Kasumi-1 (cell line): ENCODE data around the gene CC2D2A.

ENCODE experiments used
- DNase-seq, 2 experiments: peaks; one replicate each; lab custom pipeline; 2025; lab: John Stamatoyannopoulos, UW

The CC2D2A gene

DNA sequence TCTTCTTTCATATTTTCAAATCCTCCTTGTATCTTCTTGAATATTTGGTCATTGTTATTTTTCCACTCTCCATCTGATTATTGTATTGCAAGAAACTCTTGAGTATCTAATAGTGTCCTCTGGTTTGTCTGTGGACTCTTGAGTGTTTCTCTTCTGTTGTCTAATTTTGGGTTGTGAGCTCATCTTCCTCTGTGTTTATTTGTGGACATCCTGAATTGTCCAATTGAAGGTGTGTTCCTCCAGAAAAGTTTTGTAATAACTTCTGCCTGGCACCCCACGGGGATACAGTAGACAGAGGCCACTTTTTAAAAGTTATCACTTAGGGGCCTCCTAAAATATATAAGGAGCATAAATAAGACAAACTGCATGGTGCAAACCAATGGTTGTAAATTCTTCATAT, 3.1 kb upstream of the CC2D2A start:
- DNase-seq, result no peak

DNA sequence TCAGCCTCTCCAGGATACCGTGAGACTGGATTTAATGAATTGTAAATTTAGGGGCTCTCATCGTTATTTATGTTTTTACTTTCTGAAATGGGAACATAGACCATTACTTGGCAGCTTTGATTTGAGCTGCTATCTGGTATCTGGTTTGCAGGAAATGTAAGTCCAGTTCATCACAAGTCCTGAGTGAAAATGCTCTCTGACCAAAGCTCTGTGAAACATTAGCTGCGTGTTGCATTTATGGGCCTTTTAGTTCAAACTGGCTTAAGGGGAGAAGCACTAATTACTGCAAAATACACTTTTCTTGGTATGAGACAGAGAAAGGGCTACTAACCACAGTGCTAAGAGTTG, 420 bp downstream of the CC2D2A start:
- no peak for DNase-seq

DNA sequence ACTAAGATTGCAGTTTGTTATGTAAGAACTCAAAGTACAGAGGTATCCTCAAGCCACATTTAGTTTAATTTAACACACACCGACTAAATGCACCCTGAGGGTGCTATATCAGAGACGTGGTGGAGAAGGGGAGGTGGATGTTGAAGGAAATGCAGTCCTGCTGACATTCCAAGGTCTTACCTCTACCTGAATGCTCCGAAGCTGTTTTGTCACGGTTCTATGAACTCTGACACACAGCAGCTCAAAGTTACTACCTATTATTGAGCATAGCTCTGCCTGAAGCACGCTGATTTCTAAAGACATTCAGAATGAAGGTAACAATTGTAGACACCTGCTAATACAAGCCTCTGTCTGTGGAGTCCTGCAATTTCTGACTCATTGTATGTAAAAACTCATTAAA, 6.7 kb downstream of the CC2D2A start:
- no peak for DNase-seq

DNA sequence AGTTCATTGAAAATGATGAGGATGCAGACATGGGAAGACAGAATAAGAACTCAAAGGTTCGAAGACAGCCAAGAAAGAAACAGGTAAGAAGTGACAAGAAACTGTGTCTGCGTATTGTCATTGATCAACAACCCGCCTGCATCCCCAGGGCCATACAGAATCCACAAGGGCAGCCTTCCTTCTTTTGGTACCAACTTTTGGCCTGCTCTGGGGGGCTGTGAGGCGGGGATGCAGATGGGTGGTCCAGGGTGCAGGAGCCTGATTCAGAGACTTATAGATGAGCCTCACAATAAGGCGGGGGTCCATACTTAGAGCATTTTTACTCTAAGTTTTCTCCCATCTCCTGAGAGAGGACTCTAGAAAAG, 9.0 kb downstream of the CC2D2A start:
- DNase-seq, result no peak

DNA sequence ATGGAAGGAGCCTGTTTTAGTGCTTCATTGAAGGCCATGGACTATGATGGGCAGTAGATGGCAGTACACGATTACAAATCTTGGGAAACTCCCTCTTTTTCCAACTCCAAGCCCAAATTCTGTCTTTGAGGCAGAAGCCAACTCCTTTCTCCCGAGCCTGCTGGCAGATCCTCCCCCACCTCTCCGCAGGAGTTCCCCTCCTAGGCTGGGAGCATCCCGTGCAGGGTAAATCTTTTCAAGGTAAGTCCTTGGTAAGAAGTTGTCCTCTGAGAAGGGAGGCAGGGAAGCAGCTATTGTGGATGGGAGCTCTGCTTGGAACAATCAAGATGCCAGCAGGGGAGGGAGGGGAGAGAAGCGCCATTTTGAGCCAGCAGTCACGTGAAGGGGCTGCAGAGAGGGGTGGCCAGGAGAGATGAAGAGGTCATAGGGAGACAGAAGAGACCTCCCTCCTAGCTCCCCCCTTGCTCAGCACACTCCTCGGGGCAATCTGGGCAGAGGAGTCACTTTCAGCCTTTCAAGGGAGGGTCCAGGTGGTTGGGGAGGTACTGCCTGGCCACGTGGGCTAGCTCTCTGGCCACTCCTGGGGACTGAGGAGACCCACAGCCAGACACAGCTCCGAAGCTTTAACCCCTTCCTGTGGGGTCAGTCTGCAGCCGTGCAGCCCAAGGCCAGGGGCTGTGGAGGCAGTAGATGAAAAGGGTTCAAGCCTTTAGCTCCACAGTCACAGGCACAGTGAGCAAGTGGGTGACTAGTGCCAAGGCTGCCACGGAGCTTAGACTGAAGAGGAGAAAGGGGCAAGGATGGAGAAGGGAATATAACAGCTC, 9.6 kb downstream of the CC2D2A start:
- peak; percentile 88 to 91 for DNase-seq

DNA sequence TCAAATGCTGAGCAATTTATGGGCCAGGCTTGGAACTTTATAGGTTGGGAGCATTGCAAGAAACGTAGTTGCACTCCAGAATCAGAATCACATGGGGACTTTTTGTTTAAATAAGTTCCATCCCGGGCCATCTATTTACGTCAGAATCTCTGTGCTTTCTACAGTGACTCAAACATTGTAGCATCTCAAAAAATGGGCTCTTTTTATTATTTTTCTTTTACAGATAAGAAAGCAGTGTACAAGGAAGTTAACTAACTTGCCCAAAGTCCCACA, 10.2 kb downstream of the CC2D2A start:
- DNase-seq, result no peak

DNA sequence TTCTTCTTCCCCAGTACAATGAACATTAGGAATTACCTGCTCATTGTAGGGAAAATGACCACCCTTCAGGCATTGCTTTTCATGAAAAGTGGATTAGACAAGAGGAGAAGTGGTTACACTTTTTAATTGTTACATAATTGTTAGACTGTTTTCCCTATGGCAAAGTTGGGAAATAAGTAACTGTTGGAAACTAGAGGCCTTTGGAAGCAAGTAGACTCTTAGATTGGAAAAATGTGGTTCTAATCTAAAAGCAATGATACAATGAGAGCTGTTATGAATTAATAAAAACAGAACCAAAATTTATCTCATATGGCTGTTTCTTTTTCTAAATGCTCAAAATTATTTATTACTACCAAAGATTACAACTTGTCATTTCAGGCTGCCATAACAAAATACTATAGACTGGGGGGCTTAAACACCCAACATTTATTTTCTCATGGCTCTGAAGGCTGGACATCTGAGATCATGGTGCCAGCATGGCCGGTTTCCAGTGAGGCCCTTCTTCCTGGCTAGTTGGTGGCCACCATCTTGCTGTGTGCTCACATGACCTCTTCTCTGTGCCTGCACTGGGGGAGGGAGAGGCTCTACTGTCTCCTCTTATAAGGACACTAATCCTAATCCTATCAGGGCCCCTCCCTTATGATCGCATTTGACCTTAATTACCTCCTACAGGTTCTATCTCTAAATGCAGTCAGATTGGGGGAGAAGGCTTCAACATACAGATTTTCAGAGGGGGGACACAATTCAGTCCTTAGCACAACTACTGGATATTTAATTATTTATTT, 12.5 kb downstream of the CC2D2A start:
- DNase-seq, result no peak

DNA sequence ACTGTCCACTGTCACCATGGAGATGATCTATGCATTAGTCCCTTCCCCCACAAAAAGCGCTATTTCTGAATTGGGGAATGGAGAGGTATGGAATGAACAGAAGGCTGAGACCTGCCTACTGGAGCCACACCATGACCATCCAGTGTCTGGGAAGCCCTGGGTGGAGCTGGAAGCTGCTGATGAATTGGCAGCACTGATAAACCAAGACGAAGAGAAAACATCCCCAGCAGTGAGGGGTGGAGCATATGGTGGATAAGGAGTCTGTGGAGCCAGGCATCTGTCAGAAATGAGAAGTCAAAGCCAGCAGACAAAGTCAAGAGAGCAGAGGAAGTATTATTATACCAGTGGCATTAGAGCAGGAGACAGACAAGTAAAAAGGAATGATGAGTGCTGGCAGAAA, 13.2 kb downstream of the CC2D2A start:
- DNase-seq, result no peak

DNA sequence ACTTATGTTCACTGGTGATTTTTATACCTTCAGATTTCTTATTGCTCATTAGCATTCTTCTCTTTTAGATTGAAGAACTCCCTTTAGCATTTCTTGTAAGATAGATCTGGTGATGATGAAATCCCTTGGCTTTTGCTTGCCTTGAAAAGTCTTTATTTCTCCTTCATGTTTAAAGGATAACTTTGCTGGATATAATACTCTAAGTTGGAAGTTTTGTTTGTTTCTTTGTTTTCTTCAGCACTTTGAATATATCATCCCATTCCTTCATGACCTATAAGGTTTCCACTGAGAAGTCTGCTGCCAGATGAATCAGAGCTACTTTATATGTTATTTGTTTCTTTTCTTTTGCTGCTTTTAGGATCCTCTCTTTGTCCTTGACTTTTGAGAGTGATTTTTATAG, 18.5 kb downstream of the CC2D2A start:
- no peak for DNase-seq

DNA sequence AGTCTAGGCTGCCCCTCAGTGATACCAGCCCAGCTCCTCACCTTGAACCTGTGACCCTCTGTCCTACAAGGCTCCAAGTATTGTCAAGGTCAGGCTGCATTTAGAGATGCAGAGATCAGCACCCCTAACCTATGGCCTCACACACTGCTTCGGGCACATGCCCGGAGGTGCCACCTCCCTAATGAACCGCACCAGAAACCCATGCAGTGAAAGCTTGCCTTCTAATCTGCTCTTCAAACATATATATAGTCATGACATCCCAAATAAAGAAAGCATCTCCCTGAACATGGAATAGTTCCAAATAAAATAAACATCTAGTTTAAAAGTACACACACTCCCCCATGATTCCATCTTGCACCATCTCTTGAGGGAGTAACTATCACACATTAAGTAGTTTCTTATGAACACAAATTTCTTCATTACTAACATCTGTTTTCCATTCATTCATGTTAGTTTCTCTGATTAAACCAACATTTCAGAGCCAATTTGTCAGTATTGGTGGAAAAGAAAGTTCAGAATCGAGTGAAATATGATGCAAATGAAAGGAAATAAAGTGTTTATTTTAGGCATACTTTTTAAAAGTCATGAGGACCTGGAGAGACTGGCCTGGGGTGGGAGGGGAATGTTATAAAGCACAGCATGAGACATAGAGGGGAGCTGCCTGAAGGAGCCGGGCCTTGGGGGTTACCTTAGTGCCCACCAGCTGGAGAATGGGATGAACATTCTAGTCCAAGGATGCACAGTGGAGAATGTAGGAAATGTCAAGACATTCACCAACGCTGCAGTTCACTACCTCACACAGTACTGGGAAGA, 19.2 kb downstream of the CC2D2A start:
- DNase-seq, result no peak

DNA sequence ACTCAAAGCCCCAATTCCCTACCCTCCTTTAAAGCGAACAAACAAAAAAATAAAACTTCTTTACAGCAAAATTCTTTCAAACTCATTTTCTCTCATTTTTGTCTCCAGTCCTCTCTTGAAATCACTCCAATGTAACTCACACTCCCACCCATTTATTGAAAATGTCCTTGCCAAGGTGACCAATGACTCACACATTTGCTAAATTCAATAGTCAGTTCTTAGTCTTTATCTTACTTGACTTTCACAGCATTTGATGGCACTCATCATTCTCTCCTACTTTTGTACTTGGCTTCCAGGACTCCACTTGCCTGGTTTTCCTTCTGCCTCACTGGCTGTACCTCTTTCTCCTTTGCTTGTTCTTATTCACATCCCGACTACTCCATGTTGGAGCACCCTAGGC, 19.9 kb downstream of the CC2D2A start:
- DNase-seq, result no peak

DNA sequence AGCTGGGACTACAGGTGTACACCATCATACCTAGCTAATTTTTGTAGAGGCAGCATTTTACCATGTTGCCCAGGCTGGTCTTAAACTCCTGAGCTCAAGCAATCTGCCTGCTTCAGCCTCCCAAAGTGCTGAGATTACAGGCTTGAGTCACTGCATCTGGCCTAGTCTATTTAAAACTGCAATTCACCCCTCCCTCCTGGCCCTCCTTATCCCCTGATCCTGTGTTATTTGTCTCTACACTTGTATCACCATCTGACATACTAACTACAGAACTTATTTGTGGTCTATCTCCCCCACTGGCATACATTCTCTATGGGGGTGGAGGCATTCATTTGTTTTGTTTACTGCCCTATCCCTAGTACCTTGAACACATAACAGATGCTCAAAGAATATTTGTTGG, 23.7 kb downstream of the CC2D2A start:
- DNase-seq, result no peak

DNA sequence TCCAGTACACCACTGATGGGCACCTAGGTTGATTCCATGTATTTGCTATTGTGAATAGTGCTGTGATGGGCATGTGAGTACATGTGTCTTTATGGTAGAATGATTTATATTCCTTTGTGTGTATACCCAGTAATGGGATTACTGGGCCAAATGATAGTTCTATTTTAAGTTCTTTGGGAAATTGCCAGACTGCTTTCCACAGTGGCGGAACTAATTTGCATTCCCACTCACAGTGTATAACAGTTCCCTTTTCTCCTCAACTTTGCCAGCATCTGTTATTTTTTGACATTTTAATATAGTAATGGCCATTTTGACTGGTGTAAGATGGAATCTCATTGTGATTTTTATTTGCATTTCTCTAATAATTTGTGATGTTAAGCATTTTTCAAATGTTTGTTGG, 25.9 kb downstream of the CC2D2A start:
- DNase-seq, result no peak

DNA sequence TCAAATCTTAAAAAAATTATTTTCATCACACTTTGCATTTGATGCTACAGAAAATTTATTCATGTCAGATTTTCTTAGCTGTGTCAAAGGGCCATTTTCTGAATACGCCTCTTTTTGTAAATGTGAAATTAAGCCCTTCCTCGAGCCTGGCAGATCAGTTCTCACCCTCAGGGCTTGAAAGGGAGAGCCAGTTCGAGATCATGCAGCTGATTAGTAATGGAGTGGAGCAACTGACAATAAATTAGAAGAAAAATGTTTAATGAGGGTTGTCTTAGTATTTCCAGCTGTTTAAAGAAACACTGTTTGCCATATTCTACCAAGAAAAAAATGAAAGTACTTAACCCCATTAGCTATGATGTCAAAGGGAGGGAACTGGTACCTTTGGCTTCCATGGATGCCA, 28.7 kb downstream of the CC2D2A start:
- DNase-seq, result no peak

DNA sequence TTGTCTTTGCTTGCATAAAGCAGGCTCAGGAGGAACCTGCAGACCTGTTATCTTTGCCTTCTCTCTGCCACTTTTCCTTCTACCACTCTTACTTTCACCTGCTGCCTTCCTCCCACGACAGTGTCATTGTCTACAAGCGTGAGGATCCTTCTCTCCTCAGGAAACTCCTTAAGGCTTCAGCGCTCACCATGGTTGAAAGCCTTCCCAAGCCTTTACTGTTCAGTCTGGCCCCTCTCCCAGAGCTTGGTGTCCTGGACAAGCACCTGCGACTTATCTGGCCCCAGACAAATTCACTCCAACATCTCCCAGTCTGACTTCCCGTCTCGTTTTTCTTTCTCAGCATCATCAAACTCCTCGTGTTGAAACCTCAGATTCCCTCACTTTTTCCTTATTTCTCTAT, 31.0 kb downstream of the CC2D2A start:
- DNase-seq, result no peak

DNA sequence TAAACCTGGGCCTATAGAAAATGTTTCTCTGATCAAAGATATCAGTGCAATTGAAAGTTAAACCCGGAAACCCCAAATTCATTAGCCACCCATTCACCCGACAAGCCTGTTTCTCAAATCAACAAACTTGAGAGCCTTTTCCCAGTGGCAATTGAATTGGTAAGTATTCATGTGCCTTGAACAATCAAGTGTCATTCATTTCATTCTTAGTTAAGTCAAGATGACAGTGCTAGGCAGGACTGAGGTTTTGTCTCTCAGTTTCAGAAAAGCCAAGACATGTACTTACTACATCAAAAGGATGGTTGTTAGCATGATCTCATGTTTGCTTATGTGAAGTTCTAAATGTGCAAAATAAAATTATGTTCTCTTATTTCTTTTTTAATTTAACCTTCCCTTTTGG, 32.3 kb downstream of the CC2D2A start:
- DNase-seq, result no peak

DNA sequence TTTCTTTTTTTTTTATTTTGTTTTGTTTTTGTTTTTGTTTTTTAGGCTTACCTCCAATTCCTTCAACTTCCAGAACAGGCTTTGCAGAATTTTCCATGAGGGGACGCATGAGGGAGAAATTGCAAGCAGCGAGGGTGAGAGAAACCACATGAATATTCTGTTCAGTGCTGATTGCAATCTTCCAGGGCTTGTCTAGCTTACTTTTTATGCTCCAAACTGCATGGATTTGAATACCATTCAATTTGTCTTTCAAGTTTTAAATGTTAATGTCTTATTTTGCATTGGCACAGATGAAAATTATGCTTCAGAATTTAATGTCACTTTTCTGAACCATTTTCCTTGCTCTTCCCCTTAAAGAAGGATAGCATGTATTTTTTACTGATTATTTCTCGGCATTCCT, 32.7 kb downstream of the CC2D2A start:
- no peak for DNase-seq

DNA sequence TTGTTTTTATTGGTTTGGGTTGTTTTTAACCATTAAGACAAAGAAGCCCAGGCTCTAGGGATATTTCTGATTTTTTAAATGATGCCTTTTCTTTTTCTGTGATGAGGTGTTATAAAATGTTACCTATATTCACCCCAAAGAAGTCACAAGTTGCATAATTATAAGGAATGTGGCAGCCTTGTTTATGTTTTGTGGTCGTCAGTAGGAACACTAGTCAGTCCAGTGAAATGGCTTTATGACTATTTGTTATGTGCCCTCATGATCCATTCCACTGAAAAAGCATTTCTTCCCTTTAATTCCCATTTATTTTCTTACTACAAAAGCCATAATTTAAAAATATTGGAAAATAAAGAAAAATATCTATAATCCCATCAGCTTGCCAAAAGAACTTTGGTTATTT, 34.4 kb downstream of the CC2D2A start:
- no peak for DNase-seq

DNA sequence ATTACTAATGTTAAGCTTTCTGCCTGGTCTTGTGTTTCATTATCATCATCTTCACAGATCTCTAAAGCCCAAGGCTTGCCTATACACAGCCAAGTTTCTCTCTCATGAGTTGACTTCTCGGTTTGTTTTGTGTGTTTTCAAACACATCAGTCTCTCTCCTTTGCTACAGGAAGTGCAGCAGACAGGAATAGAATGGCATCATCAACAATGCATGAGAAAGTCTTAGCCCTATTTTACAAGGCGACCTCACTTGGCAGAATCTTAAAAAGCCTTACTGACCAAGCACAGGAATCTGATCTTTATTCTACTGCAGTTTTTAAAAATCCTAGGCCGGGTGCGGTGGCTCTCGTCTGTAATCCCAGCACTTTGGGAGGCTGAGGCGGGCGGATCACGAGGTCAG, 36.8 kb downstream of the CC2D2A start:
- DNase-seq, result no peak

DNA sequence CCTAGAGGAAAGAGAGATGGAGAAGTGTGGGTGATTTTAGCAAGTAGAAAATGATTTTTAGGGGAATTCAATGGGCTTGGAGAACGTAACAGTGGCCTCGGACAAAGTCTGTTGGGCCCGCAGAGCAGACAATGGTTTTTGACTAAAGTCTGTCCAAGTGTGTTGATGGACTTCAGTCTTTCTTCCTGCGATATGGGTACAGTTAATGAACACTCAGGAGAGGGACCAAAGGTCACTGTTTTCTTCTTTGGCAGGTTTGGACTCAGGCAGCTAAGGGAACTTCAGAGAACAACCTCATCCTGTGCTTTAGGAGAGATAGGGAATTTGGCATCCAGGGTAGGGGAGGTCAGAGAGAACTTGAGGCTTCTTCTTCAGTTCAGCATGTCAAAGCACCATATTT, 38.0 kb downstream of the CC2D2A start:
- DNase-seq, result no peak

DNA sequence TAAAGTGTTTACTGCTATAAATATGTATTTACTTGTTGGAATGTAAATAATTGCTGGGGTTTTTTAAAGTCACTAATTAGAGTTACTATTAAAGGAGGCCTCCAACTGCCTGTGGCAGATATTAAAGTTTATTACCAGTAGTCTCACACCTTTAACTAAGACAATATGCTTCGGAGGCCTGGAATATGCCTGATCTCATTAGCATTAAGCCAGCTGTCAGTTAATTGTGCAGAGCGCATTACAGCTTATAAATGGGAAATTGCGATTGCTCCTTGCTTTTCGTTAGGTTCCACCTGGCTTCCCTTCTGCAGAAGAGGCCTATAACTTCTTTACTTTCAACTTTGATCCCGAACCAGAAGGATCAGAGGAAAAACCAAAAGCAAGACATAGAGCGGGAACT, 41.3 kb downstream of the CC2D2A start:
- DNase-seq, result no peak

DNA sequence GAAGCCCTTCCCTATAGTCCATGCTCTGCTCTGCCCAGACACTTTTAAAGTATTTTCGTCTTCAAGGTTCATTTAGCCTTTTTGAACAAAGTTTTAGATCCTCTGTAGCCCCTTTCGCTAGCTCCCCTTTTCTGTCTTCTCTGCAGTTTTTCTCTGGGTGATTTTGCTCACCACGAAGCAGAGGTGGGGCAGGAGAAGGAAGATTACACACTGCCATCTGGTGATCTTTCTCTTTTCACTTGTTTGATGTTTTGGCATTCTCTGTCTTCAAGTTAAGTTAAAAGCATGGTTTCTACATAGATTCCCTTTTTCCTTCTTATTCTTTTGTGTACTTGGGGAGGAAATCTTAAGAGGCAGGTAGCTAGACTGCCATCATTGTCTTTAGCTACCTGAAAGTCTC, 43.9 kb downstream of the CC2D2A start:
- no peak for DNase-seq

DNA sequence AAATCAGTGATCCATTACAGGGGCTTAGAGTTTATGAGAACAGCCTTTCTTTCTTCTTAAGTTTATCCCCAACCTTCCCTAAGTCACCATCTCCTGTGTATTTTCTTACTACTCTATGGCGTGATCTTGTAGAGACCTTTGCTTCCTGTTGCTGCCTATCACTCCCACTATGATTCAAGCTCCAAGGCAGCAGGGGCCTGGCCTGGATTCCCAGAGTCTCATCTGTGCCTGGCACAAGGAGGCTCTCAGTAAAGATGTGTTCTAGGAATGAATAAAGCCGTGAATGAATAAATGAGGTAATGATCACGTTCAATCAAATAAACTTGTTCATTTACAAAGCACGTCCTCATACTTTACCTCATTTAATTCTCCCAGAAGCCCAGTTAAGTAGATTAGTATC, 45.4 kb downstream of the CC2D2A start:
- DNase-seq, result no peak
